OCI-LY7 (cell line): ENCODE data around the gene STXBP6. TPM values are rescaled to one million over a fixed set of nuclear protein-coding genes. Genes with fewer than 3 reads are reported as not detected.

Experiments
- BruUV-seq: library from RNA; stranded (reverse); fragments of 400-500 nt; replicated peaks from 2 replicates; lab custom pipeline; 2021; lab: Mats Ljungman, UMichigan
- CTCF ChIA-PET: fragments of 300-600 bp; sonication (Branson Sonifier 250); formaldehyde crosslinking; loops from one replicate; lab custom pipeline; 2022; ENCODE audit warnings: antibody characterized with exemption; ENCODE audit not compliant: unreplicated experiment; lab: Charles Lee
- POLR2A ChIA-PET: fragments of 300-600 bp; sonication (Branson Sonifier 250); formaldehyde crosslinking; loops from one replicate; lab custom pipeline; 2022; ENCODE audit warnings: antibody characterized with exemption; lab: Charles Lee
- DNase-seq: peaks from one replicate; pipeline ENCODE4 v3.0.0-alpha.2; 2015; ENCODE audit warnings: low spot score
- H2AFZ ChIP-seq: fragments of 200-600 bp; sonication (generic), shearing (Covaris generic); 2 replicates; pipeline ENCODE4 v1.6.1; 2014; ENCODE audit warnings: mild to moderate bottlenecking, antibody characterized with exemption, low read length, moderate library complexity
- H3K27ac ChIP-seq: fragments of 200-600 bp; sonication (generic); 2 replicates; pipeline ENCODE4 v1.5.1; 2014; ENCODE audit warnings: mixed run types, low read depth, mild to moderate bottlenecking, moderate library complexity, low read length, inconsistent platforms; ENCODE audit not compliant: poor library complexity, severe bottlenecking
- H3K36me3 ChIP-seq: fragments of 200-600 bp; sonication (generic); 2 replicates; pipeline ENCODE4 v1.6.1; 2014; ENCODE audit warnings: mild to moderate bottlenecking, antibody characterized with exemption, low read length, moderate library complexity, mixed read lengths; ENCODE audit not compliant: insufficient read depth
- H3K4me1 ChIP-seq: fragments of 200-600 bp; sonication (generic); 2 replicates; pipeline ENCODE4 v1.5.1; 2014; ENCODE audit warnings: mild to moderate bottlenecking, low read length; ENCODE audit not compliant: insufficient read depth, poor library complexity, severe bottlenecking
- H3K4me2 ChIP-seq: fragments of 200-600 bp; sonication (generic); 2 replicates; pipeline ENCODE4 v1.6.1; 2014; ENCODE audit warnings: mild to moderate bottlenecking, low read length
- H3K4me3 ChIP-seq: fragments of 200-600 bp; sonication (generic); 2 replicates; pipeline ENCODE4 v1.5.1; 2014; ENCODE audit warnings: mild to moderate bottlenecking, low read depth, low read length; ENCODE audit not compliant: poor library complexity, severe bottlenecking
- H3K79me2 ChIP-seq: fragments of 200-600 bp; sonication (generic); 2 replicates; pipeline ENCODE4 v1.6.1; 2016; ENCODE audit warnings: low read depth, mild to moderate bottlenecking, low read length, moderate library complexity, mixed read lengths; ENCODE audit not compliant: insufficient read depth
- H3K9me2 ChIP-seq: fragments of 200-600 bp; sonication (generic); 2 replicates; pipeline ENCODE4 v1.6.1; 2016; ENCODE audit warnings: mild to moderate bottlenecking, low read length, mixed read lengths; ENCODE audit not compliant: insufficient read depth
- H3K9me3 ChIP-seq: fragments of 200-600 bp; sonication (generic); 2 replicates; pipeline ENCODE4 v1.6.1; 2014; ENCODE audit warnings: mild to moderate bottlenecking, mixed run types, low read length, mixed read lengths
- H4K20me1 ChIP-seq: fragments of 200-600 bp; sonication (generic); 2 replicates; pipeline ENCODE4 v1.6.1; 2014; ENCODE audit warnings: mild to moderate bottlenecking, antibody characterized with exemption, low read length, moderate library complexity, mixed read lengths; ENCODE audit not compliant: insufficient read depth
- EZH2phosphoT487 ChIP-seq: fragments of 200-600 bp; sonication (generic); IDR thresholded peaks from 2 replicates; pipeline ENCODE4 v1.6.1; 2018; ENCODE audit warnings: low read depth, borderline replicate concordance, mild to moderate bottlenecking, mixed run types, antibody characterized with exemption, low read length, moderate library complexity, mixed read lengths
- intact Hi-C: fragments of 100-400 bp; cut with micrococcal nuclease; formaldehyde crosslinking; loops from one replicate; pipeline ENCODE4 v1.10.0; 2022; ENCODE audit not compliant: unreplicated experiment
- total RNA-seq, 2 experiments: library from RNA; depleted of rRNA in 1 of 2; stranded (reverse); fragments of >200 nt in 1 of 2; shearing (Covaris generic) in 1 of 2; gene quantifications; 2 replicates each; pipeline ENCODE4 v1.2.3, GENCODE V29; 2014 to 2022
- TF ChIP-seq, protein P1 (sequence below): fragments of 200-600 bp; sonication (generic); conservative IDR thresholded peaks from 2 replicates; pipeline ENCODE4 v1.5.1; 2014; ENCODE audit warnings: mild to moderate bottlenecking, antibody characterized with exemption, low read length, moderate library complexity, mixed read lengths

Gene STXBP6
- total RNA-seq, 2 experiments from 2014 or later, result 0.48 TPM; not detected in 1

GRCh38 chr14:24903337-24903736 is 146.6 kb downstream of the STXBP6 start:
- CTCF ChIA-PET, result no interaction called here
- Histone ChIP-seq H3K9me2 (no peaks in the 10 kb centered on the region), H3K9me3 (no peaks in the 10 kb centered on the region), H3K4me1 (no peaks in the 10 kb centered on the region), H2AFZ (no peak overlapping the region), H3K27ac (no peak overlapping the region), H3K36me3 (no peaks in the 10 kb centered on the region), H3K79me2 (no peaks in the 10 kb centered on the region), H3K4me3 (no peak overlapping the region), H4K20me1 (no peaks in the 10 kb centered on the region), H3K4me2 (no peak overlapping the region)
- POLR2A ChIA-PET, result no interaction called here
- BruUV-seq, result no TSS peak
- intact Hi-C loops, result no loop called here
- TF ChIP-seq, protein P1, sequence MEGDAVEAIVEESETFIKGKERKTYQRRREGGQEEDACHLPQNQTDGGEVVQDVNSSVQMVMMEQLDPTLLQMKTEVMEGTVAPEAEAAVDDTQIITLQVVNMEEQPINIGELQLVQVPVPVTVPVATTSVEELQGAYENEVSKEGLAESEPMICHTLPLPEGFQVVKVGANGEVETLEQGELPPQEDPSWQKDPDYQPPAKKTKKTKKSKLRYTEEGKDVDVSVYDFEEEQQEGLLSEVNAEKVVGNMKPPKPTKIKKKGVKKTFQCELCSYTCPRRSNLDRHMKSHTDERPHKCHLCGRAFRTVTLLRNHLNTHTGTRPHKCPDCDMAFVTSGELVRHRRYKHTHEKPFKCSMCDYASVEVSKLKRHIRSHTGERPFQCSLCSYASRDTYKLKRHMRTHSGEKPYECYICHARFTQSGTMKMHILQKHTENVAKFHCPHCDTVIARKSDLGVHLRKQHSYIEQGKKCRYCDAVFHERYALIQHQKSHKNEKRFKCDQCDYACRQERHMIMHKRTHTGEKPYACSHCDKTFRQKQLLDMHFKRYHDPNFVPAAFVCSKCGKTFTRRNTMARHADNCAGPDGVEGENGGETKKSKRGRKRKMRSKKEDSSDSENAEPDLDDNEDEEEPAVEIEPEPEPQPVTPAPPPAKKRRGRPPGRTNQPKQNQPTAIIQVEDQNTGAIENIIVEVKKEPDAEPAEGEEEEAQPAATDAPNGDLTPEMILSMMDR, result no peak
- no peak for TF ChIP-seq EZH2phosphoT487
- no peak for DNase-seq

- CTCF ChIA-PET, result no interaction called here
Observed at GRCh38 chr14:24900269-24901100, 149.5 kb downstream of the STXBP6 start.

More at GRCh38 chr14:24900269-24901100, 149.5 kb downstream of the STXBP6 start:
- Histone ChIP-seq H3K9me3 (no peaks in the 10 kb centered on the region), H2AFZ (no peak overlapping the region), H4K20me1 (no peaks in the 10 kb centered on the region), H3K9me2 (no peaks in the 10 kb centered on the region), H3K79me2 (no peaks in the 10 kb centered on the region), H3K4me1 (no peaks in the 10 kb centered on the region), H3K4me3 (no peak overlapping the region), H3K36me3 (no peaks in the 10 kb centered on the region), H3K4me2 (no peak overlapping the region), H3K27ac (no peak overlapping the region)
- POLR2A ChIA-PET, result no interaction called here
- intact Hi-C loops, result no loop called here
- no peak for DNase-seq
- no peak for TF ChIP-seq EZH2phosphoT487
- TF ChIP-seq, protein P1, result no peak
- BruUV-seq, result no TSS peak
